ENCODE data around the gene STEAP3.

- TF ChIP-seq CTCF (IDR thresholded peaks at IDR 0.05; ENCODE audit: poor library complexity, severe bottlenecking), result peak; percentile 93
- no peak for TF ChIP-seq POLR2AphosphoS5 (IDR thresholded peaks at IDR 0.05)
- peak; percentile 90 for TF ChIP-seq RAD21 (conservative IDR thresholded peaks at IDR 0.05)
- TF ChIP-seq EP300 (conservative IDR thresholded peaks at IDR 0.05; ENCODE audit: poor library complexity, severe bottlenecking), result no peak
- TF ChIP-seq EZH2 (IDR thresholded peaks at IDR 0.05; ENCODE audit: borderline replicate concordance, insufficient read depth, low read length, poor library complexity, severe bottlenecking), result no peak
- TF ChIP-seq TAF1 (IDR thresholded peaks at IDR 0.05; ENCODE audit: low read depth), result no peak
Measured at GRCh38 chr2:119290859-119291587, 67.4 kb downstream of the STEAP3 start.
